ENCODE results near the gene TRMT61A. TPM values are rescaled to one million over a fixed set of nuclear protein-coding genes. Genes with fewer than 3 reads are reported as not detected.

Gene TRMT61A
- polyA plus RNA-seq, 1 donor from 2014 or later, result 8.2 TPM

GRCh38 chr14:103541709-103542604, 13.0 kb downstream of the TRMT61A start:
- no peaks in the 10 kb centered on the region for H3K9me2 ChIP-seq (ENCODE audit: insufficient read depth, low read length)
- H4K20me1 ChIP-seq (ENCODE audit: insufficient read depth), result no peaks in the 10 kb centered on the region
- H3K27ac ChIP-seq (ENCODE audit: low read length), result peak overlapping the region; percentile 41
- H2AFZ ChIP-seq (ENCODE audit: low read depth, low read length), result peak overlapping the region; percentile 27
- H3F3A ChIP-seq (ENCODE audit: insufficient read depth, low read length, poor library complexity, severe bottlenecking), result no peaks in the 10 kb centered on the region
- TF ChIP-seq RAD21 (conservative IDR thresholded peaks at IDR 0.05), result no peak
- no peak for TF ChIP-seq TAF1 (IDR thresholded peaks at IDR 0.05; ENCODE audit: low read depth)
- TF ChIP-seq CTCF (IDR thresholded peaks at IDR 0.05; ENCODE audit: poor library complexity, severe bottlenecking), result no peak
- no peaks in the 10 kb centered on the region for H3K36me3 ChIP-seq (ENCODE audit: insufficient read depth, low read length)
- no peaks in the 10 kb centered on the region for H3K27me3 ChIP-seq (ENCODE audit: insufficient read depth, low read depth, low read length)
- peak overlapping the region; percentile 37 for H3K4me3 ChIP-seq (ENCODE audit: low read length)
- no peak overlapping the region for H3K4me2 ChIP-seq (ENCODE audit: low read length)
- no peaks in the 10 kb centered on the region for H3K79me2 ChIP-seq (replicated peaks; ENCODE audit: insufficient read depth, low read length)
- peak overlapping the region; percentile 55 for H3K9ac ChIP-seq (ENCODE audit: low read length)
- no peaks in the 10 kb centered on the region for H3K9me3 ChIP-seq (ENCODE audit: low read length)

- H3K4me2 ChIP-seq (ENCODE audit: low read length), result no peak overlapping the region
- H3K9me3 ChIP-seq (ENCODE audit: low read length), result no peaks in the 10 kb centered on the region
- H3K9ac ChIP-seq (ENCODE audit: low read length), result peak overlapping the region; percentile 55
- no peaks in the 10 kb centered on the region for H3K9me2 ChIP-seq (ENCODE audit: insufficient read depth, low read length)
- peak overlapping the region; percentile 41 for H3K27ac ChIP-seq (ENCODE audit: low read length)
- peak overlapping the region; percentile 37 for H3K4me3 ChIP-seq (ENCODE audit: low read length)
- peak overlapping the region; percentile 27 for H2AFZ ChIP-seq (ENCODE audit: low read depth, low read length)
- H3K27me3 ChIP-seq (ENCODE audit: insufficient read depth, low read depth, low read length), result no peaks in the 10 kb centered on the region
- H4K20me1 ChIP-seq (ENCODE audit: insufficient read depth), result no peaks in the 10 kb centered on the region
- no peaks in the 10 kb centered on the region for H3K36me3 ChIP-seq (ENCODE audit: insufficient read depth, low read length)
- TF ChIP-seq REST (IDR thresholded peaks at IDR 0.05; ENCODE audit: borderline replicate concordance) (no peak), SMC3 (conservative IDR thresholded peaks at IDR 0.05; ENCODE audit: poor library complexity) (no peak), CTCF (IDR thresholded peaks at IDR 0.05; ENCODE audit: poor library complexity, severe bottlenecking) (no peak), EZH2 (IDR thresholded peaks at IDR 0.05; ENCODE audit: borderline replicate concordance, insufficient read depth, low read length, poor library complexity, severe bottlenecking) (no peak), EP300 (conservative IDR thresholded peaks at IDR 0.05; ENCODE audit: poor library complexity, severe bottlenecking) (no peak), POLR2AphosphoS5 (IDR thresholded peaks at IDR 0.05) (peak; percentile 8), MXI1 (conservative IDR thresholded peaks at IDR 0.05; ENCODE audit: poor library complexity, severe bottlenecking) (no peak)
- no peaks in the 10 kb centered on the region for H3K79me2 ChIP-seq (replicated peaks; ENCODE audit: insufficient read depth, low read length)
- H3F3A ChIP-seq (ENCODE audit: insufficient read depth, low read length, poor library complexity, severe bottlenecking), result no peaks in the 10 kb centered on the region
These were observed 13.7 kb downstream of the TRMT61A start for GRCh38 chr14:103542605-103543088.

Data from neural cell (in vitro differentiated cells).